ENCODE data around the gene GPR15LG.
A peak's percentile ranks its signal among the peaks of the same experiment; 100 is the strongest.

Gene GPR15LG

GRCh38 chr10:84194424-84195043 is 20.9 kb downstream of the GPR15LG start, which contains the start of gene CDHR1:
Gene CDHR1, plus strand, starts transcription at chr10:84194537. Its CDS starts 224 bp downstream, at chr10:84194761.
- peak in 2 of 4 experiments; percentile 8 to 47 for DNase-seq

GRCh38 chr10:84195044-84195830 is 21.6 kb downstream of the GPR15LG start:
- DNase-seq, result no peak

GRCh38 chr10:84196083-84196482 is 22.5 kb downstream of the GPR15LG start:
- DNase-seq, result no peak

DNA sequence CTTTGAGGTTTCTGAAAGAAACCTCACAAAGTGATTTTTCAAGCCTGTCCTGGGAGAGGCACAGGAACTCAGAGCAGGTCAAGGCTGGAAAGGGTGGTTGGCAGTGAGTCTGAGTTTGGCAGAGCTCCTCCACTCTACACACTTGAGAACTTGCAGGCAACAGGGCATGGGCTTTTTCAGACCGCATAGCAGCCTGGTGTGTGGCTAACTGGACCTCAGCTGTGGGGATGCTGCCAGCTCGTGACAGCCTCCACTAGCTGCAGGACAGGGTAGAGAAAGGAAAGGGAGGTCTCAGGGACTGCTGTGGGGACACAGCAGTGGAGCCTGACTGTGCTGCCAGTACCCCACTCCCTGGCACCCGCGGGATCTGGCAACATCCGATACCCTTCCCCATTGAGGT is 23.3 kb downstream of the GPR15LG start:
- no peak for DNase-seq

DNA sequence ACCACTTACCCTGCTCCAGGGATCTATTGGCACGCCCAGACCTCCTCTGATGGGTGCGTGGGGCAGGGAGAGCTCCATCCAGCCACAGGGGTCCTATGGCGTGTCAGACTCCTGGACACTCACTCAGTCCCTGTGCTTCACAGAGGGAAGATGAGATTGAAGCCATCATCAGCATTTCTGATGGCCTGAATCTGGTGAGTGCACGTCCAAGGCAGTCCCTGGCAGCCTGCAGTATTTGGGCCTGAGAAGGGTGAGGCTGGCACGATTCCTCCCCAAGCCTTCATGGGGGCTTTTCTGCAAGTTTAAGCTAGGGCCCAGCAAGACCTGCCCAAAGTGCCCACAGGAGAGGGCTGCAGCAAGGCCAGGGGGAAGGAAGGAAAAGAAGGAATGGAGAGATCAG is 24.0 kb downstream of the GPR15LG start:
- DNase-seq, result no peak

DNA sequence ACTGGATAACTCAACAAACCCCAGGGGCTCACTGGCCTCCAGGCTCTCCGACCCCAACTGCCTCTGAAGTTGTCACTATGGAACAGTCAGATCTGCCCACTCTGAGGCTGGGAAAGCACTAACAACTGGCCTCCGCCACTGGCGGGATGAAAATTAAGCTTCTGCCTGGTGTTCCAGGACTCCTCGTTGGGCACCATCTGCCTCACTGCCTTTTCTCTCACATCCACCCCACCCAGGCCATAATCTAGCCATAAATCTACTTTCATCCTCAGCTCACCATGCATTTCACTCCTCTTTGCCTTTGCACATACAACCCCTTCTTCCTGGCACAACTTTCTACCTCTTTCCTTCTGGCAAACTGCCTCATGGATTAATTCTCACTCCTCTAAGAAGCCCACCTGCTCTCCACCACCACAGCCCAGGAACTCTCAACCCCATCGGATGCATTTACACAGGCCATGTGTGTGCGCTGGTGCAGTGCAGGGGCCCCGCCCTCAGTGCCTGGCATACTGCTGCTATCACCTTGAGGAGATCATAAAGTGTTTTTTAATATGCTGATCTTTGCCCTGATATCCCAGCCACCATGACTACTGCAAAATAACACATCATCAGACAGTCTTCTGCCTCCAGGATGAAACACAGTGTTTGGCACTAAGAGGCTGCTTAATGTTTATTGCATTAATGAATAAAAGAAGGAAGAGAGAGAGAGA is 24.8 kb downstream of the GPR15LG start:
- DNase-seq, result no peak

DNA sequence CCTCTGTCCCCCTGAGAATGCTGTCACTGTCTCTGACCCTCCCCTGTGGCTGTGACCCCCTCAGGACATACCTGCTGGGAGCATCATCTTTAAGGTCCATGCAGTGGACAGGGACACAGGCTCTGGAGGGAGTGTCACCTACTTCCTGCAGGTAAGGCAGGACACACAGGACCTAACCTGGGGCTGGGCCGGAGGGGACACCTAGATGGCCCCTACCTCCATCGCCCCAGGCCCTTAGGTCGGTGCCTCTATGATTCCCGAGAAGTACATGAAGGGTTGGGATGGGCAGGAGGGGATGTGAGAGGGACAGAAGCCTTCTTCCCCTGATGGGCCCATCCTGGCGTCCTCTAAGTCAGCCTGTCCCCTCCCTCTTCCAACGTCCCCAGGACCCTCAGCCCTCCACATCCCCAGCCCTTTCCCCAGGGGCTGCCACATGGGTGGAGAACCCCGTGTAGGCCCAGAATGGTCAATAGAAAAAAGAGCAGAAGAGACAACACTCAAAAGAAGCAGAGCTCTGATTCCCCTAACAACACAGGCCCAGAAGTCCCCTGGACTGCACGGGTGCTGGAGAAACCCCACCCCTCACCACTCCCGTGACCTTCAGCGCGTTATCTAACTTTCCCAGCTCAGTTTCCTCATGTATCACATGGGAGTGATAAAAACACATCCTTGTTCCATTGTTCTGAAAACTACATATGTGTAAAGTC is 27.1 kb downstream of the GPR15LG start:
- no peak for DNase-seq

DNA sequence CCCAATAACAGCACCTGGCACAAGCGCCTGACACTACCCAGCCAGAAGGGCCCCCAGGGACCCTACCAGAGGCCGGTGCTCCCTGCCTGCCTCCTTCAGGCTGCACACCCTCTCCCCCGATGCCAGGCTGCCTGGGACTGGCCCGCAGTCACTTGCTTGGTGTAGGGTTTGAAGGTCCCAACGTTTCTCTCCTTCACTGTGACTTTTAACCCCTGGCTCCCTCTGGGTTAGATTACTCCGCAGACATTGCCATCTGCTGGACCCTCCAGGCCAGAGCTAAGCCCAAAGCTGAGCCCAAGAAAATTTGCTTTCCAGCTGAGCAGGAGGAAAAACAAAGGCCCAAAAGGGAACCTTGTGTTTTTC is 27.6 kb downstream of the GPR15LG start:
- no peak for DNase-seq

- no peak for DNase-seq
Observed at GRCh38 chr10:84201682-84202081, 28.1 kb downstream of the GPR15LG start.

DNA sequence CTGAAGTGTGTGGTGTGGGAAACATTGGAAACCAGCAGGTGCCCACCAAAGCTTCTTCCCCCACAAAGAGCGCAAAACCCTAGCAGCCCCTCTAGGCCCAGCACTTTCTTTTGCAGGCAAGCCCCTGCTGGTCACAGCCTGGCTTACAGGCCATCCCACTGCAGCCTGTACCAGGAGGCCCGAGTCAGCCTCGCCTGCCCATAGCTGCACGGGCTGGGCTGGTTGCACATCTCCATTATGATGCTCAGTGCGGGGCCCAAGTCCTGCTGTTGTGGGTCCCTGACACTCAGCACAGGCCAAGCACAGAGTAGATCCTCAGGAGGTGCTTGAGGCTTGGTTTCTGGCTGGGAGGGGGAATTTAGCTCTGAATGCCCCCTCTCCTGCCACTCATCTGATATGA is 28.7 kb downstream of the GPR15LG start:
- DNase-seq, result no peak

GRCh38 chr10:84204122-84204521 is 30.5 kb downstream of the GPR15LG start:
- peak in 3 of 4 experiments; percentile 7 to 21 (median 9) for DNase-seq

DNA sequence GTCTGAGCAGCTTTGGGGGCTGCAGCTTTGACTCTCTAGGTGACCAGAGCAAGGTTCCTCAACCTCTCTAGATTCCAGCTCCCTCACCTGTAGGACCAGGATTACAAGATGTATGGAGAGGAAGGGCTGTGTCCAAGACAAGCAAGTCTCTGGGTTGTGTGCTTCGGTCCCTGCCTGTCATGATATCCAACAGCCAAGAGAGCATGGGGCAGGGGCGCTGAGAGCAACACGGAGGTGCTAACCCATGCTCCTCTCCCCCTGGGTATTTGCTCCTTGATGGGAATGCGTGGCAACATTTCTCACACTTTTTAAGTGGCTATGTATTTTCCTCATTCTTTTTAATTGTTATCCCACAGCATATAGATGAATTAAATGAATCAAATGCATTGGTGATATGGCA is 31.0 kb downstream of the GPR15LG start:
- DNase-seq, result no peak

GRCh38 chr10:84205049-84205852 is 31.6 kb downstream of the GPR15LG start:
- DNase-seq, result peak; percentile 68 to 79 (median 70)

- DNase-seq, result no peak
Observed at GRCh38 chr10:84205853-84206525, 32.4 kb downstream of the GPR15LG start.

DNA sequence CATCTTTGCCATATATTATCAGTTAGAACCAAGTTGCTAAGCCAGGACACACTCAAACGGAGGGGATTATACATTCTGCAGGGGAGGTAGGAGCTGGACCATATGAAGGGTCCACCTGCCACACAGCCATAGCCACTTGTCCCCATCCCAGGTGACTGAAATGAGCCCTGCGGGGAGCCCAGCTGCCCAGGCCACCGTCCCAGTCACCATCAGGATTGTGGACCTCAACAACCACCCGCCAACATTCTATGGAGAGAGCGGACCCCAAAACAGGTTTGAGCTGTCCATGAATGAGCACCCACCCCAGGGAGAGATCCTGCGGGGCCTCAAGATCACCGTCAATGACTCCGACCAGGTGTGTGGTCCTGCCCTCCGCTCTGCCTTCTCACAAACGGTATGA is 34.4 kb downstream of the GPR15LG start:
- no peak for DNase-seq

- DNase-seq, result no peak
Observed at GRCh38 chr10:84211566-84211965, 38.0 kb downstream of the GPR15LG start.

DNA sequence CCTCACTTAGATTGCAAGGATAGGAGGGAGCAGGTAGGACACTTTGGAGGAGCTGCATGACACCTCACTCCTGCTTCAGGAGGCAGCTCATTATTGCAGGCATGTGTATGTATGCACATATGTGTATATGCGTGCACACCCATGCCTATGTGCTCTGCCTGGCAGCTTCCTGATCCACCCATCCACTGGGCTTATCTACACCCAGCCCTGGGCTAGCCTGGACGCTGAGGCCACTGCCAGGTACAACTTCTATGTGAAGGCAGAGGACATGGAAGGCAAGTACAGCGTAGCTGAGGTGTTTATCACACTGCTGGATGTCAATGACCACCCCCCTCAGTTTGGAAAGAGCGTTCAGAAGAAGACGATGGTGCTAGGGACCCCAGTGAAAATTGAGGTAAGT is 38.4 kb downstream of the GPR15LG start:
- DNase-seq, result no peak

- no peak for DNase-seq
Observed at GRCh38 chr10:84213076-84213475, 39.5 kb downstream of the GPR15LG start.

DNA sequence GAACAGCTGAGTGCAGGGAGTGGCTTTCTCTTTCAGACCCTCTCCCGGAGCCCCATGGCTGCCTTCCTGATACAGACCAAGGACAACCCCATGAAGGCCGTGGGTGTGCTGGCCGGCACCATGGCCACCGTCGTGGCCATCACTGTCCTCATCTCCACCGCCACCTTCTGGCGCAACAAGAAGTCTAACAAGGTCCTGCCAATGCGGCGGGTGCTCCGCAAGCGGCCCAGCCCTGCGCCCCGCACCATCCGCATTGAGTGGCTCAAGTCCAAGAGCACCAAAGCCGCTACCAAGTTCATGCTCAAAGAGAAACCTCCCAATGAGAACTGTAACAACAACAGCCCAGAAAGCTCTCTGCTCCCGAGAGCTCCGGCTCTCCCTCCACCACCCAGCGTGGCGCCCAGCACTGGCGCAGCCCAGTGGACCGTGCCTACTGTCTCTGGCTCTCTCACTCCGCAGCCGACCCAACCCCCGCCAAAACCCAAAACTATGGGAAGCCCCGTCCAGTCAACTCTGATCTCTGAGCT is 40.5 kb downstream of the GPR15LG start:
- DNase-seq, result no peak

- DNase-seq, result peak; percentile 31 to 57 (median 49)
Observed at GRCh38 chr10:84214612-84215235, 41.1 kb downstream of the GPR15LG start.

GRCh38 chr10:84216834-84217233 is 43.2 kb downstream of the GPR15LG start:
- DNase-seq, result no peak
